Measurements from ENCODE around the gene CCND1.

GRCh38 chr11:69641681-69642548, 959 bp downstream of the CCND1 start:
- TF ChIP-seq POLR2A (IDR thresholded peaks at IDR 0.05) (no peak), CTCF (IDR thresholded peaks at IDR 0.05) (no peak)

Data from right lobe of liver (tissue), 4 donors.